ENCODE data around the gene AP3B1.

- TF ChIP-seq REST (IDR thresholded peaks at IDR 0.05; ENCODE audit: insufficient replicate concordance, low read depth), result no peak
- TF ChIP-seq POLR2AphosphoS5 (IDR thresholded peaks at IDR 0.05; ENCODE audit: low read depth), result no peak
- TF ChIP-seq CTCF (IDR thresholded peaks at IDR 0.05; ENCODE audit: insufficient read depth, low read length), result no peak
These were observed 308.2 kb downstream of the AP3B1 start for GRCh38 chr5:77986261-77986660.
